ENCODE results near the gene MACROH2A1. TPM values are rescaled to one million over a fixed set of nuclear protein-coding genes. Genes with fewer than 3 reads are reported as not detected.

The MACROH2A1 gene
- polyA plus RNA-seq, 1 of the 3 experiments (the other 2 are of a cell fraction): 165 TPM

- Histone ChIP-seq H3K4me2 (peak overlapping the region; percentile 65), H4K20me1 (ENCODE audit: insufficient read depth) (peaks cover 74% of the 10 kb centered on the region), H3K4me3 (ENCODE audit: low read depth in 2 of 2, low read length in 1 of 2) (no peak overlapping the region), H3F3A (replicated peaks; ENCODE audit: insufficient read depth) (peaks cover 4% of the 10 kb centered on the region), H2AFZ (ENCODE audit: low read depth) (no peak overlapping the region), H3K79me2 (ENCODE audit: insufficient read depth) (peaks cover 97% of the 10 kb centered on the region), H3K9me2 (no peaks in the 10 kb centered on the region), H3K36me3 (replicated peaks in 1 of 2; ENCODE audit: control insufficient read depth in 1 of 2, insufficient read depth in 2 of 2, low read length in 1 of 2) (peaks cover 17 to 43% of the 10 kb centered on the region in 2 experiments), H3K9me3 (no peaks in the 10 kb centered on the region), H3K27ac (ENCODE audit: low read depth in 2 of 2, low read length in 1 of 2) (peak overlapping the region; percentile 76 to 84), H3K27me3 (ENCODE audit: insufficient read depth) (no peaks in the 10 kb centered on the region), H3K9ac (peak overlapping the region; percentile 55), H3K4me1 (ENCODE audit: control insufficient read depth in 1 of 2, insufficient read depth in 2 of 2, low read depth in 1 of 2, low read length in 1 of 2) (peaks cover 32 to 36% of the 10 kb centered on the region in 2 experiments)
- POLR2A ChIA-PET: no interaction called here
- CTCF ChIA-PET: no interaction called here
- TF ChIP-seq MXI1 (IDR thresholded peaks at IDR 0.05; ENCODE audit: low read depth, low read length) (no peak), TAF1 (IDR thresholded peaks at IDR 0.05; ENCODE audit: borderline replicate concordance, low read depth, low read length) (no peak), FOSL2 (IDR thresholded peaks at IDR 0.05; ENCODE audit: borderline replicate concordance, low read depth) (no peak), JUND (IDR thresholded peaks at IDR 0.05) (no peak), YY1 (IDR thresholded peaks at IDR 0.05; ENCODE audit: low read depth) (no peak), MEF2A (IDR thresholded peaks at IDR 0.05; ENCODE audit: borderline replicate concordance, low read depth) (no peak), EP300 (IDR thresholded peaks at IDR 0.05; ENCODE audit: borderline replicate concordance in 1 of 2, low read depth in 1 of 2, low read length in 1 of 2) (no peak), SIN3A (IDR thresholded peaks at IDR 0.05; ENCODE audit: borderline replicate concordance, low read depth, low read length) (no peak), ZBTB33 (IDR thresholded peaks at IDR 0.05; ENCODE audit: borderline replicate concordance, low read depth) (no peak), TEAD4 (IDR thresholded peaks at IDR 0.05; ENCODE audit: borderline replicate concordance, insufficient read depth) (no peak), GATA2 (CRISPR knock-in tag; IDR thresholded peaks at IDR 0.05) (no peak), TCF12 (IDR thresholded peaks at IDR 0.05) (no peak), RFX5 (IDR thresholded peaks at IDR 0.05; ENCODE audit: low read length) (no peak), CHD2 (IDR thresholded peaks at IDR 0.05; ENCODE audit: low read length, partially characterized antibody) (no peak), FOXJ3 (CRISPR knock-in tag; IDR thresholded peaks at IDR 0.05) (no peak), USF1 (IDR thresholded peaks at IDR 0.05; ENCODE audit: borderline replicate concordance, low read depth) (no peak)
- TF ChIP-seq, protein P1, sequence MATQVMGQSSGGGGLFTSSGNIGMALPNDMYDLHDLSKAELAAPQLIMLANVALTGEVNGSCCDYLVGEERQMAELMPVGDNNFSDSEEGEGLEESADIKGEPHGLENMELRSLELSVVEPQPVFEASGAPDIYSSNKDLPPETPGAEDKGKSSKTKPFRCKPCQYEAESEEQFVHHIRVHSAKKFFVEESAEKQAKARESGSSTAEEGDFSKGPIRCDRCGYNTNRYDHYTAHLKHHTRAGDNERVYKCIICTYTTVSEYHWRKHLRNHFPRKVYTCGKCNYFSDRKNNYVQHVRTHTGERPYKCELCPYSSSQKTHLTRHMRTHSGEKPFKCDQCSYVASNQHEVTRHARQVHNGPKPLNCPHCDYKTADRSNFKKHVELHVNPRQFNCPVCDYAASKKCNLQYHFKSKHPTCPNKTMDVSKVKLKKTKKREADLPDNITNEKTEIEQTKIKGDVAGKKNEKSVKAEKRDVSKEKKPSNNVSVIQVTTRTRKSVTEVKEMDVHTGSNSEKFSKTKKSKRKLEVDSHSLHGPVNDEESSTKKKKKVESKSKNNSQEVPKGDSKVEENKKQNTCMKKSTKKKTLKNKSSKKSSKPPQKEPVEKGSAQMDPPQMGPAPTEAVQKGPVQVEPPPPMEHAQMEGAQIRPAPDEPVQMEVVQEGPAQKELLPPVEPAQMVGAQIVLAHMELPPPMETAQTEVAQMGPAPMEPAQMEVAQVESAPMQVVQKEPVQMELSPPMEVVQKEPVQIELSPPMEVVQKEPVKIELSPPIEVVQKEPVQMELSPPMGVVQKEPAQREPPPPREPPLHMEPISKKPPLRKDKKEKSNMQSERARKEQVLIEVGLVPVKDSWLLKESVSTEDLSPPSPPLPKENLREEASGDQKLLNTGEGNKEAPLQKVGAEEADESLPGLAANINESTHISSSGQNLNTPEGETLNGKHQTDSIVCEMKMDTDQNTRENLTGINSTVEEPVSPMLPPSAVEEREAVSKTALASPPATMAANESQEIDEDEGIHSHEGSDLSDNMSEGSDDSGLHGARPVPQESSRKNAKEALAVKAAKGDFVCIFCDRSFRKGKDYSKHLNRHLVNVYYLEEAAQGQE (IDR thresholded peaks at IDR 0.05; ENCODE audit: low read depth, low read length): no peak
- no peak for DNase-seq
- WGBS (ENCODE audit: low lambda C conversion rate): 94% methylated on average over 2 of the region's 2 CpGs
These were observed 7.2 kb downstream of the MACROH2A1 start for GRCh38 chr5:135391869-135392255.

Measured in SK-N-SH (cell line).